A549 (cell line): ENCODE results near the gene FGF5. TPM values are rescaled to one million over a fixed set of nuclear protein-coding genes. Genes with fewer than 3 reads are reported as not detected.

Source experiments
- ATAC-seq, 2 experiments: fragments of 200-7000 bp in 1 of 2; fragments of >200 bp in 1 of 2; cut with Nextera tagmentation in 1 of 2; cut with Tn5 transposase in 1 of 2; 3 replicates each; pipeline versions ENCODE4 v1.8.0 to v1.9.1; 2018 to 2020; ENCODE audit warnings: mild to moderate bottlenecking in 1 of 2, moderate library complexity in 1 of 2
- CTCF ChIA-PET: fragments of 300-600 bp; sonication (Branson Sonifier 250); formaldehyde crosslinking; extraction: SDS; loops from one replicate; lab custom pipeline; 2021; ENCODE audit warnings: antibody characterized with exemption, inconsistent platforms; lab: Yijun Ruan, JAX
- POLR2A ChIA-PET: fragments of 350-600 bp; formaldehyde crosslinking; extraction: SDS; loops from one replicate; lab custom pipeline; 2021; ENCODE audit warnings: antibody characterized with exemption, inconsistent platforms; lab: Yijun Ruan, JAX
- DNase-seq, 2 experiments: peaks; one replicate each; pipeline versions ENCODE4 v3.0.0 to v3.0.0-alpha.2; 2011 to 2016; ENCODE audit warnings: low read depth in 1 of 2, low spot score in 1 of 2
- FAIRE-seq: peaks from 2 replicates; lab custom pipeline; 2011; peaks lifted over from hg19 to GRCh38; lab: Jason Lieb, UNC
- H3K27ac ChIP-seq, 2 experiments: fragments of >200 bp; sonication (Bioruptor Twin); formaldehyde crosslinking; 3 replicates each; pipeline ENCODE4 v1.5.1; 2016 to 2017
- H3K4me1 ChIP-seq: fragments of >200 bp; sonication (Bioruptor Twin); formaldehyde crosslinking; 3 replicates; pipeline ENCODE4 v1.6.1; 2016
- H3K4me2 ChIP-seq: fragments of >200 bp; sonication (Bioruptor Twin); formaldehyde crosslinking; 3 replicates; pipeline ENCODE4 v1.6.1; 2016
- H3K4me3 ChIP-seq: fragments of >200 bp; sonication (Bioruptor Twin); formaldehyde crosslinking; 3 replicates; pipeline ENCODE4 v1.5.1; 2016
- H3K9me3 ChIP-seq: fragments of >200 bp; sonication (Bioruptor Twin); formaldehyde crosslinking; 3 replicates; pipeline ENCODE4 v1.6.1; 2016
- BHLHE40 ChIP-seq: IDR thresholded peaks from 2 replicates; pipeline ENCODE4 v1.6.1; 2012; ENCODE audit warnings: low read depth, low read length, inconsistent platforms
- CBX8 ChIP-seq: fragments of 200-600 bp; sonication (generic); IDR thresholded peaks from 2 replicates; pipeline ENCODE4 v1.6.1; 2016
- CEBPB ChIP-seq, 2 experiments: fragments of >200 bp in 1 of 2; sonication (Bioruptor Twin) in 1 of 2; formaldehyde crosslinking in 1 of 2; IDR thresholded peaks; 2 replicates each; pipeline ENCODE4 v1.6.1; 2012 to 2016
- E2F6 ChIP-seq: IDR thresholded peaks from 2 replicates; pipeline ENCODE4 v1.6.1; 2012; ENCODE audit warnings: low read depth, borderline replicate concordance
- EHF ChIP-seq: fragments of 250-450 bp; sonication (Bioruptor Pico); IDR thresholded peaks from 2 replicates; pipeline ENCODE4 v1.5.0; 2020; ENCODE audit warnings: mild to moderate bottlenecking
- ELK1 ChIP-seq: fragments of 150-350 bp; IDR thresholded peaks from 2 replicates; pipeline ENCODE4 v1.6.1; 2014; ENCODE audit warnings: low read depth, mild to moderate bottlenecking, low read length
- EP300 ChIP-seq, 2 experiments: fragments of >200 bp; sonication (Bioruptor Twin); formaldehyde crosslinking; IDR thresholded peaks; 2 replicates in 1 of 2; 3 replicates in 1 of 2; pipeline ENCODE4 v1.6.1; 2016 to 2017
- FOSL2 ChIP-seq, 2 experiments: fragments of 450-650 bp in 1 of 2; fragments of >200 bp in 1 of 2; sonication (Bioruptor Twin) in 1 of 2; formaldehyde crosslinking; IDR thresholded peaks; 2 replicates each; pipeline versions ENCODE4 v1.5.0 to v1.6.1; 2016 to 2020; ENCODE audit warnings: mild to moderate bottlenecking in 1 of 2, moderate library complexity in 1 of 2
- FOXS1 ChIP-seq: fragments of 250-450 bp; sonication (Bioruptor Pico); IDR thresholded peaks from 2 replicates; pipeline ENCODE4 v1.5.0; 2020; ENCODE audit warnings: mild to moderate bottlenecking, moderate library complexity
- GATA3 ChIP-seq: IDR thresholded peaks from 2 replicates; pipeline ENCODE4 v1.6.1; 2012; ENCODE audit warnings: borderline replicate concordance
- HES2 ChIP-seq: fragments of >200 bp; sonication (Bioruptor Twin); formaldehyde crosslinking; IDR thresholded peaks from 2 replicates; pipeline ENCODE4 v1.6.1; 2016
- HEYL ChIP-seq: fragments of 250-450 bp; sonication (Bioruptor Pico); IDR thresholded peaks from 2 replicates; pipeline ENCODE4 v1.8.0; 2021; ENCODE audit warnings: mild to moderate bottlenecking, moderate library complexity
- JUNB ChIP-seq: fragments of >200 bp; sonication (Bioruptor Twin); formaldehyde crosslinking; IDR thresholded peaks from 2 replicates; pipeline ENCODE4 v1.6.1; 2016
- KDM5A ChIP-seq: fragments of 200-600 bp; sonication (generic); IDR thresholded peaks from 2 replicates; pipeline ENCODE4 v1.6.1; 2016; ENCODE audit warnings: antibody characterized with exemption, mild to moderate bottlenecking
- MYC ChIP-seq: IDR thresholded peaks from 2 replicates; pipeline ENCODE4 v1.6.1; 2012; ENCODE audit warnings: mild to moderate bottlenecking, inconsistent platforms, low read length, improper control_type of control experiment, borderline replicate concordance
- RAD21 ChIP-seq, 2 experiments: fragments of >200 bp in 1 of 2; sonication (Bioruptor Twin) in 1 of 2; formaldehyde crosslinking in 1 of 2; IDR thresholded peaks in 1 of 2; conservative IDR thresholded peaks in 1 of 2; 2 replicates in 1 of 2; 3 replicates in 1 of 2; pipeline ENCODE4 v1.6.1; 2012 to 2018; ENCODE audit warnings: inconsistent platforms in 1 of 2
- RCOR1 ChIP-seq: fragments of 150-350 bp; IDR thresholded peaks from 2 replicates; pipeline ENCODE4 v1.6.1; 2014; ENCODE audit warnings: antibody characterized with exemption, low read length, low read depth
- RFX5 ChIP-seq: fragments of 450-650 bp; IDR thresholded peaks from 2 replicates; pipeline ENCODE4 v1.7.1; 2014; ENCODE audit warnings: antibody characterized with exemption, mild to moderate bottlenecking, moderate library complexity
- RNF2 ChIP-seq: fragments of 200-600 bp; sonication (generic); IDR thresholded peaks from 2 replicates; pipeline ENCODE4 v1.6.1; 2016; ENCODE audit warnings: low read depth, mild to moderate bottlenecking, antibody characterized with exemption, moderate library complexity, borderline replicate concordance
- SMC3 ChIP-seq: fragments of >200 bp; sonication (Bioruptor Twin); formaldehyde crosslinking; IDR thresholded peaks from 3 replicates; pipeline ENCODE4 v1.6.1; 2018; ENCODE audit warnings: inconsistent platforms
- TFCP2L1 ChIP-seq: fragments of 250-450 bp; sonication (Bioruptor Pico); IDR thresholded peaks from 2 replicates; pipeline ENCODE4 v1.5.0; 2021; ENCODE audit warnings: mild to moderate bottlenecking
- WGBS: methylation state at CpG from one replicate; pipeline ENCODE4 v1.1.6; 2017; ENCODE audit errors: missing lambda C conversion rate; 5-methylcytosine and 5-hydroxymethylcytosine counted together
- polyA plus RNA-seq, 4 experiments: library from polyadenylated mRNA; depleted of rRNA in 3 of 4; stranded (reverse); fragments of >200 nt; fragmentation: RNase III in 1 of 4; extraction: RNeasy Plus Mini Kit Qiagen cat#74134 plus additional on column Dnase treatment in 1 of 4; gene quantifications; 2 replicates in 3 of 4; 3 replicates in 1 of 4; pipeline ENCODE4 v1.2.3, GENCODE V29; 2011 to 2017
- TF ChIP-seq, protein P1 (sequence below): IDR thresholded peaks from 2 replicates; pipeline ENCODE4 v1.6.1; 2012
- TF ChIP-seq, protein P2 (sequence below): fragments of 250-450 bp; sonication (Bioruptor Pico); IDR thresholded peaks from 2 replicates; pipeline ENCODE4 v1.5.0; 2021; ENCODE audit warnings: mild to moderate bottlenecking, moderate library complexity, borderline replicate concordance
- TF ChIP-seq, protein P3 (sequence below): fragments of 250-450 bp; sonication (Bioruptor Pico); IDR thresholded peaks from 2 replicates; pipeline ENCODE4 v1.5.0; 2020; ENCODE audit warnings: low read depth, mild to moderate bottlenecking, moderate library complexity

The FGF5 gene
- polyA plus RNA-seq, 2 of the 4 experiments (the other 2 are of a cell fraction): 0.21 TPM; not detected in 1

DNA sequence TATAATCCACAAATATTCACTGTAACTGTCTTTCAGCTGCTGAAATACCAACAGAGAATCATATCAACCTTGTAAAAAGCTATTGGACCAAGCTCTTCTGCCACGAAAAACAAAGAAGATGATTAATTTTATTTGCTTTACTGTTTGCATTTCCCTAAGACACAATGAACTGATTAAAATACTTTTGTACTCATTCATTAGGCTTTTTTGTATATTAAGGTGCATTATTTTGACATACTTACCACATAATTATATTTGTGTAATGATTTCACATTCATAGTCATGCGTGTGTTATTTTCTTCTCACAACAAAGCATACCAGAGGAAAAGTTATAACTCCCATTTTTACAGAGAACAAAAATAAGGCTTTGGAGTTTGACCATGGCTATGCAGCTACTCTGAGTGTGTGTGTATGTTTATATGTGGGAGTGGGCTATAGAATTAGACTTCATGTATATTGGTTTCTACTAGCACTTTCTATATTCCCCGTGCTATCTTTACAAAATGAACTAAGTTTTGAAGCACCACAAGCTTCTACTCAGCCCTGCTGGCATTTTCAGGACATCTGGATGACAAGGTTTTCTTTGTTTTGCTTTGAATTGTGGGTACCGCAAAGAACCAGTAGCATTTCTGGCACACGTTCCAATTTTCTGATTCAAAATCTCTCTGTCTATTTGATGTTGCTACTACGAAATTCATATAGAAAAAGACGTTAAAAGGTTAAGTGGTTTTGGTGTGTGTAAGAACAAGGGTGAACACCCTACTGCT lies 11.0 kb upstream of the FGF5 start:
- ChIA-PET CTCF (no interaction called here), POLR2A (no interaction called here)
- H3K4me1 ChIP-seq: no peaks in the 10 kb centered on the region
- ATAC-seq: no peak
- no peak for FAIRE-seq
- no peak overlapping the region for H3K4me2 ChIP-seq
- H3K9me3 ChIP-seq: no peaks in the 10 kb centered on the region
- no peak overlapping the region for H3K4me3 ChIP-seq
- TF ChIP-seq, protein P1, sequence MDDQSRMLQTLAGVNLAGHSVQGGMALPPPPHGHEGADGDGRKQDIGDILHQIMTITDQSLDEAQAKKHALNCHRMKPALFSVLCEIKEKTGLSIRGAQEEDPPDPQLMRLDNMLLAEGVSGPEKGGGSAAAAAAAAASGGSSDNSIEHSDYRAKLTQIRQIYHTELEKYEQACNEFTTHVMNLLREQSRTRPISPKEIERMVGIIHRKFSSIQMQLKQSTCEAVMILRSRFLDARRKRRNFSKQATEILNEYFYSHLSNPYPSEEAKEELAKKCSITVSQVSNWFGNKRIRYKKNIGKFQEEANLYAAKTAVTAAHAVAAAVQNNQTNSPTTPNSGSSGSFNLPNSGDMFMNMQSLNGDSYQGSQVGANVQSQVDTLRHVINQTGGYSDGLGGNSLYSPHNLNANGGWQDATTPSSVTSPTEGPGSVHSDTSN: no peak
- no peak for TF ChIP-seq ELK1
- no peak for TF ChIP-seq RCOR1
- no peak for TF ChIP-seq HEYL (CRISPR knock-in tag)
- TF ChIP-seq E2F6: no peak
- TF ChIP-seq FOXS1 (CRISPR knock-in tag): no peak
- no peak for TF ChIP-seq RFX5
- TF ChIP-seq EP300 (IDR thresholded peaks at IDR 0.05): no peak
- TF ChIP-seq RNF2: no peak
- no peak overlapping the region for H3K27ac ChIP-seq
- no peak for DNase-seq
- 25% methylated on average over 7 of the region's 7 CpGs for WGBS

DNA sequence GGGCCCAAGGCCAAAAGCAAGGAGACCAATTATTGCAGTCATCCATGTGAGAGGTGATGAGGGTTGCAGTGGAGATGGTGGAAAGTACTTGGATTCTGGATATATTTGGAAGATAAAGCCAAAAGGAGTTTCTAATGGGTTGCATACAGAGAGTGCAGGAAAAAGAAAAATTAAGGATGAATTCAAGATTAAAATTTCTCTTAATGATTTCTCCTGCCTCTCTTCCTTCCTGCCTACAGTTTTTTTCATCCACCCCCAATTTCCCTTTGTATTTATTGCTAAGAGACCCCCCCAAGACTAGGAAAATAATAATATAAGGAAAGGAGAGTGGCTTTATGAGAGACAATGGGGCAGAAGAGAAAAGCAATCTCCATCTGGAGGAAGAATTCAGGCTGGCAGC lies 8.6 kb upstream of the FGF5 start:
- no peak for TF ChIP-seq EHF (CRISPR knock-in tag)
- TF ChIP-seq, protein P2, sequence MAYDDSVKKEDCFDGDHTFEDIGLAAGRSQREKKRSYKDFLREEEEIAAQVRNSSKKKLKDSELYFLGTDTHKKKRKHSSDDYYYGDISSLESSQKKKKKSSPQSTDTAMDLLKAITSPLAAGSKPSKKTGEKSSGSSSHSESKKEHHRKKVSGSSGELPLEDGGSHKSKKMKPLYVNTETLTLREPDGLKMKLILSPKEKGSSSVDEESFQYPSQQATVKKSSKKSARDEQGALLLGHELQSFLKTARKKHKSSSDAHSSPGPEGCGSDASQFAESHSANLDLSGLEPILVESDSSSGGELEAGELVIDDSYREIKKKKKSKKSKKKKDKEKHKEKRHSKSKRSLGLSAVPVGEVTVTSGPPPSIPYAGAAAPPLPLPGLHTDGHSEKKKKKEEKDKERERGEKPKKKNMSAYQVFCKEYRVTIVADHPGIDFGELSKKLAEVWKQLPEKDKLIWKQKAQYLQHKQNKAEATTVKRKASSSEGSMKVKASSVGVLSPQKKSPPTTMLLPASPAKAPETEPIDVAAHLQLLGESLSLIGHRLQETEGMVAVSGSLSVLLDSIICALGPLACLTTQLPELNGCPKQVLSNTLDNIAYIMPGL (CRISPR knock-in tag): no peak
- TF ChIP-seq ELK1: no peak
- TF ChIP-seq KDM5A: no peak
- TF ChIP-seq FOSL2 (IDR thresholded peaks at IDR 0.05): no peak
- TF ChIP-seq FOSL2 (CRISPR knock-in tag; IDR thresholded peaks at IDR 0.05): no peak
- no peak for TF ChIP-seq HES2
- TF ChIP-seq CBX8: no peak
- no peak for TF ChIP-seq CEBPB (IDR thresholded peaks at IDR 0.05)
- no peak for TF ChIP-seq BHLHE40
- no peak for TF ChIP-seq JUNB
- TF ChIP-seq, protein P3, sequence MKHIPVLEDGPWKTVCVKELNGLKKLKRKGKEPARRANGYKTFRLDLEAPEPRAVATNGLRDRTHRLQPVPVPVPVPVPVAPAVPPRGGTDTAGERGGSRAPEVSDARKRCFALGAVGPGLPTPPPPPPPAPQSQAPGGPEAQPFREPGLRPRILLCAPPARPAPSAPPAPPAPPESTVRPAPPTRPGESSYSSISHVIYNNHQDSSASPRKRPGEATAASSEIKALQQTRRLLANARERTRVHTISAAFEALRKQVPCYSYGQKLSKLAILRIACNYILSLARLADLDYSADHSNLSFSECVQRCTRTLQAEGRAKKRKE (CRISPR knock-in tag): no peak
- no peak for TF ChIP-seq SMC3
- TF ChIP-seq GATA3: no peak
- TF ChIP-seq RAD21 (conservative IDR thresholded peaks at IDR 0.05 in 1 of 2, IDR thresholded peaks at IDR 0.05 in 1 of 2): no peak
- no peak for TF ChIP-seq MYC
- TF ChIP-seq RCOR1: no peak
- TF ChIP-seq TFCP2L1 (CRISPR knock-in tag): no peak
- TF ChIP-seq, all 56 proteins: peak for 0
- Histone ChIP-seq H3K4me1 (no peaks in the 10 kb centered on the region), H3K27ac (no peak overlapping the region), H3K4me2 (no peak overlapping the region), H3K4me3 (no peak overlapping the region), H3K9me3 (no peaks in the 10 kb centered on the region)
- ATAC-seq: no peak
- FAIRE-seq: no peak
- POLR2A ChIA-PET: no interaction called here
- CTCF ChIA-PET: no interaction called here
- no peak for DNase-seq
